ENCODE data around the gene MCCD1.
"Not testable (repeated sequence)": the region's sequence is repeated elsewhere in the genome, so short reads cannot be mapped to it uniquely, and the experiment has no call there.

The MCCD1 gene, protein sequence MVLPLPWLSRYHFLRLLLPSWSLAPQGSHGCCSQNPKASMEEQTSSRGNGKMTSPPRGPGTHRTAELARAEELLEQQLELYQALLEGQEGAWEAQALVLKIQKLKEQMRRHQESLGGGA

GRCh38 chr6:31528821-31529328 lies at the start of gene MCCD1:
TSS of gene MCCD1 (plus strand) at chr6:31528962. CDS start at chr6:31529015, 53 bp downstream.
- DNase-seq, result no peak

DNA sequence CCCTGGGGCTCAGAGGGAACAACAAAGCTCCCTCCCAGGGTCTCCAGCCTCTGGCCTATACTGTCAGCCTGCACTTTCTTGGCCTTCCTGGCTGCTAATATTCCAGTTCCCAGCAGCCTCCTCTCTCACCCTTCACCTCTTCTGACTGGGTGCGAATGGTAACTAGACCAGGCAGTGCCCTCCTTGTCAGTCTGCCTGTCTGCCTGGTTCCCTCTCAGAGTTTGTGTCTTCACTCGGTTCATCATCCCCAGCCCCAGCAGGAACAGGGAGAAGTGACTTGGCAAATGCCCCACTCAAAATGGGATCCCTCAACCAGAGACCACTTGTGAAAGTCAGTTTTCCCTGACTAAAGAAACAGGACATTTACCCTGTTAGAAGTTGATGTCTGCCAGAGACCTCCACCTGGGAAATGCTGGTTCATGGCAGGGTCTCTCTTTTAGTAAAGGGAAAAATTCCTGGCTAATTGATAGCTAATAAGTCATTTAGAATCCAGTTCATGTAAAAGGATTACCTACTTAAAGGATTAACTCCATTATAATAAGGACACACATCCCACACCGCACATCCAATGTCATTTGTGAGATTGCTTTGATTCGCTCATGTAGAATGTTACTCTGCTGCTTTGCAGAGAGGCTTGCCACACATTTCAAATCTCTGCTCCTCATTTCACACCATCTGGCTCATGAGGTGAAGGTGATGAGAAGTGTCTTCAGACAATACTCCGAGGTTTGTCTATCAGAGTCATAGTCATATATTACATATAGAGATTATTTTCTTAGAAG lies 49.4 kb upstream of the MCCD1 start:
- DNase-seq, result no peak

DNA sequence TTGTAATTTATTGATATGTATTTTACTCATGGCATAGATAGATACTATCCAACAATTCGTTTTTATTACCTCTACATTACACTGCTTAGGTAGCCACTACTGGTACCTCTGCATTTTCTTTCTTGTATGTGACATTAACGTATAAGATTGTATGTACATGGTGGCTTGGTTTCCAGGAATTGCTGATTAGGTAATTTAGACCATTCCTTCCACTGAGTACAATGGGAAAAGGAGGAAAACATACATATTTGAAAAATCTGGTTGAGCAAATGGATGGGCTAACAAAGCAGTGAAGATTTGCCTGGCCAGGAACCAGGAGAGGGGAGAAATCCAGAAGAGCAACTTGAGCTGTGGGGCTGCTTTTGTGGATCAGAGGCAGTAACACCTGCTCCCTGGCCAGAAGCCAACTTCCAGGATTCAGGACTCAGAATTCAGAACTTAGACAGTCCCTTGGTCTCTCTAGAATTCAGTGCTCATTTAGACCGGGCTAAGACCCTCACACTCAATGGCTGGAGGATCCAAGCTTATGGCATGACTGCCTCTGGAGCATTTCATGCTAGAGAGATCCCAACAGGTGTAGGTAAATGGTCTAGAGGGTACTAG lies 48.7 kb upstream of the MCCD1 start:
- no peak for DNase-seq

DNA sequence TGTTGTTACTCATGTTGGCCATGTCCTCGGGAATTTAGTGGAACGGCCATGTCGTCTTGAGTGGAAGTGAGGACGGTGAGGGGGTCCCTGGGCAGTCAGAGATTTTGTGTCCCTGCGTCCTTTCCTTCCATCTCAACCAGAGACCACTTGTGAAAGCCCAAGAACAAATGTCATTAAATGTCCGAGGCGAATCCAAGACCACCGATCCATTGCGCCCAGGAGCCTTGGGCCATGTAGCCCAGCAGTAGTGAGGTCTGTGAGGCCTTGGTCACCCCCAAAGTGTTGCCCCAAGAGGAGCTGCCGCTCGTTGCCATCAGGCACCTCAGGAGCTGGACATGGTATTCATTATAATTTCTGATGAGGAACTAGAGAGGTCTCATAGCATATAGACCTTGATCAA lies 48.2 kb upstream of the MCCD1 start:
- DNase-seq, result no peak

GRCh38 chr6:31483392-31483791 lies 45.4 kb upstream of the MCCD1 start:
- no peak for DNase-seq

DNA sequence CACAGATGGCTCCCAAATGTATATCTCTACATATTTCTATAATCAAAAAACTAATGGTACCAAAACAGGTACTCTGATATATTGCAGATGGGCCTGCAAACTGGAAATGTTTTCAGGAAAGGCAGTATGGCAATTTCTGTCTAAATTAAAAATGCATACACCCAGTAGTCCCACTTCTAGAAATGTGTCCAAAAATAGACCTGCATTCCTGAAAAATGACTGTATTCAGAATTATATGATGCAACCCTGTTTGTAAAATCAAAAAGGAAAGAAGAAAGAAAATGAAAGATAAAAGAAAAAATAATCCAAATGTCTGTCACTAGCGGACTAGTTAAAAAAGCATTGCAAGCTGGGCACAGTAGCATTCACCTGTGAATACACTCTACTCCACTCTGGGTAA lies 43.7 kb upstream of the MCCD1 start:
- DNase-seq, result no peak

DNA sequence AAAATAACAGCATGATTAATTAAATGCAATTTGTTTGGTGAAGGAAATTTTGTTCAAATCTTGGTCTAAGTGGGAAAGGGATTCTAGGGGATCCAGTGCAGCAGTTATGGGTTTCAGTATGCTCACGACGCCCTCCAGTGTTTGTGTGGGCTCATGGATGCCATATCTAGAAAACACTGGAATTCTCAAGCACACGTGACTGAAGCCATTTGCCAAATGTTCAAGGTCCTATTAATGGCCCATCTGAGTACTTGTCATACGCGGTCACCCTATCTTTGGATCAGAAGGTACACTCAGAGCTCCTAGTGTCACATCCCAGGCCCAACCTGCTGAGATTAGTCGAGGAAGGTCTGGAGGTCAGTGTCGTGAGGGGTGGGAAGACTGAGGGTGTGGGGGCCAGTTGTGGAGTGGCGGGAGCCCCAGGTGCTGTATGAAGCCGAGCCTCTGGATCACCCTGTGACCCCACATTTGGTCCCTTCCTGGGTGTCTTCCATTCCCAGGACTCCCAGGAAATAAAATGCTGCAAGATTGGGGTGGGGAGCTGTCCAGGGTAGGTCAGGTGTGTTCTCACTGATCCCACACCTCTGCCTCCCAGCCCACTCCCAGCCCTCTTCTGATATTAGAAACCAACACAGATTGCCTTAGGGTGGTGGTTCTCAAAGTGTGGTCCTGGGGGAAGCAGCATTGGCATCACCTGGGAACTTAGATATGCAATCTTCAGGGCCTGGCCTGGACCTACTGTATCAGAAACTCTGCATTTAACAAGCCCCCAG lies 42.5 kb upstream of the MCCD1 start:
- not testable (repeated sequence) for DNase-seq

- not testable (repeated sequence) for DNase-seq
Observed at GRCh38 chr6:31487674-31488073, 41.1 kb upstream of the MCCD1 start.

DNA sequence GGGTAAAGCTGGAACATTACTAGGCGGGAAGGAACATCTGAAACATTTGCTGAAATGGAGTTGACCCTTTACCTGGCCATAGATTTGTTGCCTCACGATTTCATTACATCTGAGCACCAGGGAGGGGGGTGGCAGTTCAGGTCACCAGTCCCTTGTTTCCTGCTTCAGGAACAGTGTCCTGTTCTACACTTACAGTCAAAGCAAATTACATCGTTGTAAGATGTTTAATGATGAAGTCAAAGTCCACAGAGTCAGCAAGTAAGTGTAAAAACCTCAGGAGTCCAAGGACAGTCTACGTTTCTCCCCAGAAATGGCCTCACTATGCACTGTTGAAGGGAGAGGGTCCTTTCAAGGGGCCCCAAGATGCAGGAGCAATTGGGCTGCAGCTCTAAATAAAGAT lies 39.7 kb upstream of the MCCD1 start:
- no peak for DNase-seq

DNA sequence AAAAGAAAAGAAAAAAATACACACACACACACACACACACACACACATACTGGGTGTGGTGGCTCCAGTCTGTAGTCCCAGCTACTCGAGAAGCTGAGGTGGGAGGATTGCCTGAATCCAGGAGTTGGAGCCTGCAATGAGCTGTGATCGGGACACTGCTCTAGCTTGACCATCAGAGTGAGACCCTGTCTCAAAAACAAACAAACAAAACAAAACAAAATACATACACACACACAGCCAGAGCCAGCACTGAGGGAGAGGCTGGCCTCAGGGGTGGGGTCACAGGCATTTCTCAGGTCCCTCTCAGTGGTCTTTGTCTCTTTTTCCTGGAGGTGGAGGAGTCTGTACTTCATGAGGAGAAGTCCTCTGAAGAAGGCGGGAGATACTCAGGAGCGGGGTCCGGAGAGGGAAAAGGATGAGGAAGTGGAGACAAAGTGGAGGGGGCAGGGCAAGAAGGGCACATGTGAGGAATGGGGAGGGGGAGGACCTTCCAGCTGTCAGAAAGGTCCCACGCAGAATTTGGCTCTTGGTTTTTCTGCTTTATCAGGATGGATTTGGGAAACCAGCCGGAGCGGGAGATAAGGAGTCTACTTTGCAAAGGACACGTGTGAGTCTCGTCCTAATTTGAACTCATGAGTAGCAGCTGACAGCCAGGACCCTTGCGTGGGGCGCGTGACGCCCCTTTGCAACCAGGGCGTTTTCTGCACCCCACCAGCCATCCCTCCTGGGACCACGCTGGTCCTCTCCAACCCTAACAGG lies 38.5 kb upstream of the MCCD1 start:
- no peak for DNase-seq

GRCh38 chr6:31493550-31493874 lies 35.2 kb upstream of the MCCD1 start:
- DNase-seq, result not testable (repeated sequence)

DNA sequence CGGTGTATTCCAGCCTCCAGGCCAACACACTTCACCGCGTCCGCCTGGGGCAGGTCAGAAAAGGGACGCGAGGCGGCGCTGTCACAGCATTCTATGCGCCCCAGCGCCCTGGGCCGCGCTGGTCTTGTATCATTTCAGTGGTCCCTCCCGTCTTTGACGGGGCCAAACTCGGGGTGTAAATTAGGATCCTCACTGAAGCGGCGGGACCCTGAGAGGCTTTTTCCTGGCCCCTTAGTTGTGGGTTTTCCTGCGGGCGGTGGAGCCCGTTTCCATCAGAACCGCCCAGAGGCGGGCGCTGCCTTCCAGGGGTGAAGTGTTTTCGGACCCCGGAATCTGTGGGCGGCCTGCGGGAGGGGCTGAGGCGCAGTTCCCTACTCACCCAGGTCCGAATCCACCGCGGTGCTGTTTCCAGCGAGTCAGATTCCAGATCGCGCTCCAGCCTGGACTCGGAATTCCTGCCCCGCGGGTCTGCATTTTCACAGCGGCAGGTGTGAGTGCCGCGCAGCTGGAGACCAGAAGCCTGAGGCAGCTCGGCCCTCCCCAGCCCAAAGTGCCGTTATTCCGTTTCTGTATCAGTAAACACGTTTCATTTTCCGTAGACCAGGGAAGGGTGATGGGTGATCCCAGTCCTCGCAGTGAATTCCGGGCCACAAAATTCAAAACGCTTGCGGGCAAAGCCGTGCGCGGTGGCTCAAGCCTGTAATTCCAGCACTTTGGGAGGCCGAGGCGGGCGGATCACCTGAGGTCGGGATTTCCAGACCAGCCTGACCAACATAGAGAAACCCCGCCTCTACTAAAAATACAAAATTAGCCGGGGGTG lies 34.7 kb upstream of the MCCD1 start:
- peak; percentile 72 to 77 for DNase-seq

DNA sequence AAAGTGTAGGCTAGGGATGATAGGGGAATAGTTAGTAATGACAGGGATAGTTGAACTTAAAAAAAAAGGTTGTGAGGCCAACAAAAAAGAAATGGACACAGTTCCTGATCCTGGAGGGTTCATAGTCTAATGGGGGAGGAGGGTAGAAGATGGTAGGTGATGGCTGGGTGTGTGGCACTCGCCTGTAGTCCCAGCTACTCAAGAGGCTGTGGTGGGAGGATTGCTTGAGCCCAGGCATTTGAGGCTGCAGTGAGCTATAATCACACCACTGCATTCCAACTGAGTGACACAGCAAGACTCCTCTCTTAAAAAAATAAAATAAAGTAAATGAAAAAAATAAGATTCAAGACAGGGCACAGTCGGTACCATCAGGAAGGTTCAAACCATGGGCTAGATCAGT lies 33.2 kb upstream of the MCCD1 start:
- no peak for DNase-seq

DNA sequence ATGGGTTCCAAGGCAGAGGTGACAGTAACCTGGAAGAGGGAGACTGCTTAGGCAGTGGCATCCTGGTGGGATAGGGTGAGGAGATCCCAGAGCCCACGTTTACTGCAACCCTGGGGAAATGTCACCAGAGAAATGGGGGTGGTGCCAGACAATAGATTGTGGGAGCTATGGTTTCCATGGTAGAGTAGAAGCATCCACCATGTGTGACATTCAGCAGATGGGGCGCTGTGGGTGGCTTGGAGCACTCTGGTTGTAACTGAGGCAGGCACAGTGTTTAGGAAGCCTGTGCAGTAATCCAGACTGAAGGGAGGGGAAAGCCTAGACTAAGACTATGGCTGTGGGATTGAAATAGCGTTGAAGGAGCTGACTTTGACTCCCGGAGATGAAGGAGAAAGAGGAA lies 31.9 kb upstream of the MCCD1 start:
- not testable (repeated sequence) for DNase-seq

- peak; percentile 94 to 96 for DNase-seq
Observed at GRCh38 chr6:31497531-31498476, 31.0 kb upstream of the MCCD1 start, which contains the start of gene MICB. TSS of gene MICB (plus strand) at chr6:31498145. CDS start at chr6:31498194, 49 bp downstream.

DNA sequence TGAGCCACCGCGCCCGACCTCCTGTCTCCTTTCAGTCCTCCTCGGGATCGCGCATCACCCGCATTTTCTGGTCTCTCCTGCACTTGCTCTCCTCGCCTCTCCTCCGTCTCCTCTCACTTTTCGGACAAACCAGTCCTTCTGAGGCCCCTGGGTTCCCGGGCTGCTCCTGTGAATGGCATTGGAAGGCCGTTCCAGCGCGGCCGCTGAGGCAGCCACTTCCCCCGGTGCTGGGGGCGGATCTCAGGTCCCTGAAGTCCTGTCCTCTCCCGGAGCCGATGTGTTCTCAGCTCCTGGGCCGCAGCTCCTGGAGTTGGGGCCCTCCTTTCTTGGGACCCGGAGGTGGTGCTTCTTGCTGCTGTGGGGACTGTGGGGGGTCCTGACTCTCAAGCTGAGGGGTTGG lies 30.0 kb upstream of the MCCD1 start:
- DNase-seq, result no peak

DNA sequence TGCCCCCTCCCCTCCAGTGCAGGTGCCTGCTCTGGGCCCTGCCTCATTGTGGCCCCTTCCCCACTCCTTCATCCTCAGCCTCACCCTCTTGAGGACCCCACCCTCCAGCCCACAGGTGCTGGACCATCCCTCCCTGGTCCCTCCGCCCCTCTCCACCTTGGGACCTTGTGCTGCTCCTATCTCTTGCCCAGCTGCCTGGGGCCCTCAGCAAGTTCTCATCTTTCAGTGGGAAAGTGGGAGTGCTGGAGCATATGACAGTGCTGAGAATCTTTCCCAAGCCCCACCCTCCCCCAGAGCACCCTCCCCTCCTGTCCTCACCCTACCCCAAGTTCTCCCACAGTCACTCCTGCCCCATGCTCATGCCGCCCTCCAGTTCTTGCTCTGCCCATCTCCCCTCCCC lies 29.1 kb upstream of the MCCD1 start:
- DNase-seq, result not testable (repeated sequence)

GRCh38 chr6:31502586-31502985 lies 26.2 kb upstream of the MCCD1 start:
- DNase-seq, result peak in 1 of 2 experiments; percentile 8

- DNase-seq, result not testable (repeated sequence)
Observed at GRCh38 chr6:31509036-31509435, 19.7 kb upstream of the MCCD1 start.

DNA sequence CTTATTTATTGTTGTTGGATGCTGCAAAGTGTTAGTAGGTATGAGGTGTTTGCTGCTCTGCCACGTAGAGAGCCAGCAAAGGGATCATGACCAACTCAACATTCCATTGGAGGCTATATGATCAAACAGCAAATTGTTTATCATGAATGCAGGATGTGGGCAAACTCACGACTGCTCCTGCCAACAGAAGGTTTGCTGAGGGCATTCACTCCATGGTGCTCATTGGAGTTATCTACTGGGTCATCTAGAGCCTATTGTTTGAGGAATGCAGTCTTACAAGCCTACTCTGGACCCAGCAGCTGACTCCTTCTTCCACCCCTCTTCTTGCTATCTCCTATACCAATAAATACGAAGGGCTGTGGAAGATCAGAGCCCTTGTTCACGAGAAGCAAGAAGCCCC lies 18.8 kb upstream of the MCCD1 start:
- DNase-seq, result no peak

All from Kasumi-1 (cell line).